Tibial artery (tissue), 4 donors: ENCODE measurements around the gene ITPR1.
A peak's percentile ranks its signal among the peaks of the same experiment; 100 is the strongest.

Experiments used
- DNase-seq, 2 donors: peaks; one replicate each; pipeline ENCODE4 v3.0.0-alpha.2; 2019
- H3K27ac ChIP-seq, 2 donors: fragments of 200-600 bp; sonication (generic) in 1 of 2; 1 replicate in 1 of 2; 2 replicates in 1 of 2; pipeline ENCODE4 v1.5.1; 2018 to 2019; ENCODE audit warnings: mild to moderate bottlenecking in 1 of 2
- H3K27me3 ChIP-seq, 2 donors: fragments of 200-600 bp; sonication (generic) in 1 of 2; one replicate each; pipeline versions ENCODE4 v1.5.1 to v1.6.0; 2016 to 2019
- H3K36me3 ChIP-seq, 3 donors: fragments of 200-600 bp; sonication (generic) in 2 of 3; one replicate each; pipeline ENCODE4 v1.5.1; 2016 to 2019; ENCODE audit warnings: mild to moderate bottlenecking in 2 of 3
- H3K4me1 ChIP-seq, 4 donors: fragments of 200-600 bp; sonication (generic) in 2 of 4; 1 replicate in 3 of 4; 2 replicates in 1 of 4; pipeline ENCODE4 v1.5.1; 2016 to 2019
- H3K4me3 ChIP-seq, 2 donors: fragments of 200-600 bp; sonication (generic) in 1 of 2; 1 replicate in 1 of 2; 2 replicates in 1 of 2; pipeline ENCODE4 v1.5.1; 2018 to 2019; ENCODE audit warnings: mild to moderate bottlenecking in 2 of 2
- H3K9me3 ChIP-seq, 3 donors: fragments of 200-600 bp; sonication (generic) in 1 of 3; one replicate each; pipeline ENCODE4 v1.5.1; 2016 to 2019
- intact Hi-C: fragments of 100-400 bp; cut with DNase I; formaldehyde crosslinking; loops from one replicate; pipeline ENCODE4 v1.15.0; 2023; ENCODE audit warnings: low total_unique reads
- TF ChIP-seq, protein P1 (sequence below), 2 experiments: fragments of 200-600 bp in 1 of 2; fragments of 450-650 bp in 1 of 2; IDR thresholded peaks; one replicate each; pipeline ENCODE4 v1.5.1; 2017 to 2019; ENCODE audit warnings: antibody characterized with exemption in 2 of 2, mild to moderate bottlenecking in 1 of 2, moderate library complexity in 1 of 2

Gene ITPR1

DNA sequence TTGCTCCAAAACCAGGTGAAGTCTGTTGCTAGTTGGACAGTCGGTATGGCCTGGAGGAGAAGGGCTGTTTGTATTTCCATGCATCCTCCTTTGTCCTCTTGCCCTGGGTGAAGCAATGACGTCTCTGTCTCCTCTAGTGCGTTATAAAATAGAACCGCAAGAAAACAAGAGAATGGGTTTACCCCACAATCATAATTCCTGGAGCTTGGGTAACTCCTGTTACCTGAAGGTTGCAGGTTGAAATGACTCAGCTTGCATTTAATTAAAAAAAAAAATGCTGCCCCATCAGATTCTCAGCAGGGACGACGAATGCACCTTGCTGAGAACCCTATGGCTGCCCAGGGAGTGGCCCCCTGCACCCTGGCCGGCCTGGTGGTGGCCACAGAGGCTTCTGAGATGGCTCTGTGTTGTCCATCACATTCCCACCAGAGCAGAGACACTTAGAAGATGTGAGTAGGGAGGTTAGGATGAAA, 257.9 kb downstream of the ITPR1 start:
- Histone ChIP-seq H3K4me3 (no peak overlapping the region), H3K36me3 (peaks cover 0 to 25% (median 4%) of the 10 kb centered on the region in 3 donors), H3K9me3 (no peaks in the 10 kb centered on the region), H3K27me3 (no peaks in the 10 kb centered on the region), H3K27ac (peak overlapping the region; percentile 45 to 57), H3K4me1 (peaks cover 0 to 53% (median 35%) of the 10 kb centered on the region in 4 donors)
- TF ChIP-seq, protein P1, sequence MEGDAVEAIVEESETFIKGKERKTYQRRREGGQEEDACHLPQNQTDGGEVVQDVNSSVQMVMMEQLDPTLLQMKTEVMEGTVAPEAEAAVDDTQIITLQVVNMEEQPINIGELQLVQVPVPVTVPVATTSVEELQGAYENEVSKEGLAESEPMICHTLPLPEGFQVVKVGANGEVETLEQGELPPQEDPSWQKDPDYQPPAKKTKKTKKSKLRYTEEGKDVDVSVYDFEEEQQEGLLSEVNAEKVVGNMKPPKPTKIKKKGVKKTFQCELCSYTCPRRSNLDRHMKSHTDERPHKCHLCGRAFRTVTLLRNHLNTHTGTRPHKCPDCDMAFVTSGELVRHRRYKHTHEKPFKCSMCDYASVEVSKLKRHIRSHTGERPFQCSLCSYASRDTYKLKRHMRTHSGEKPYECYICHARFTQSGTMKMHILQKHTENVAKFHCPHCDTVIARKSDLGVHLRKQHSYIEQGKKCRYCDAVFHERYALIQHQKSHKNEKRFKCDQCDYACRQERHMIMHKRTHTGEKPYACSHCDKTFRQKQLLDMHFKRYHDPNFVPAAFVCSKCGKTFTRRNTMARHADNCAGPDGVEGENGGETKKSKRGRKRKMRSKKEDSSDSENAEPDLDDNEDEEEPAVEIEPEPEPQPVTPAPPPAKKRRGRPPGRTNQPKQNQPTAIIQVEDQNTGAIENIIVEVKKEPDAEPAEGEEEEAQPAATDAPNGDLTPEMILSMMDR (IDR thresholded peaks at IDR 0.05), result no peak
- DNase-seq, result no peak
- intact Hi-C loops, result no loop called here

DNA sequence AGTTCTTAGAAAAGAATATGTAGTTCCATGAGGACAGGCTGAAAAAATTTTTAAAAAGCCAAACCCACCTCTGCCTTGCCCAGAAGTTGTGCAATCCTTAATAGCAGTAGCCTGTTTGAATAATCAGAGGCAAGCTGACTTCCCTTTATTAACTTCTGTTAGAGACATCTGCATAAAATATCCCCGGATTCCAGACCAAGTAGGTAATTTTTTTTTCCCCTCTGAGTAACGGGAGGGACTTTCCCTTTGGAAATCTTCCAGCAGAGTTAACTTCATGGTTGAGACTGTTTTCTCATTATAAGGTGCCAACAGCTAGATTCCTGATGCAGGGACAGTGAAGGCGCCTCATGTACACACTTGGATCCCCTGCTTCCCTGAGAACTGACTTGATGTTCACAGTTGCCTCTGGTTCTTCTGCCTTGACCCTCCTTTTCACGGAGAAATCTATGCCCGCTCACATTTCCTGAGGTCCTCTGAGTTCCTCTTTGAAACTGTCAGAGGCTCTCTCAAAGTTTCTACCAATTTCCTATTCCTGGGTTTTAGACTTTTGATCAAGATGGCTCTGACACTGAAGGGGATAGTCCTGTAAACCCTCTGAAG, 258.5 kb downstream of the ITPR1 start:
- Histone ChIP-seq H3K27ac (peak overlapping the region; percentile 57 to 62), H3K4me3 (no peak overlapping the region), H3K4me1 (peaks cover 0 to 47% (median 33%) of the 10 kb centered on the region in 4 donors), H3K36me3 (peaks cover 0 to 24% (median 6%) of the 10 kb centered on the region in 3 donors), H3K27me3 (no peaks in the 10 kb centered on the region), H3K9me3 (no peaks in the 10 kb centered on the region)
- TF ChIP-seq, protein P1 (IDR thresholded peaks at IDR 0.05), result no peak
- no peak for DNase-seq
- intact Hi-C loops, result no loop called here

DNA sequence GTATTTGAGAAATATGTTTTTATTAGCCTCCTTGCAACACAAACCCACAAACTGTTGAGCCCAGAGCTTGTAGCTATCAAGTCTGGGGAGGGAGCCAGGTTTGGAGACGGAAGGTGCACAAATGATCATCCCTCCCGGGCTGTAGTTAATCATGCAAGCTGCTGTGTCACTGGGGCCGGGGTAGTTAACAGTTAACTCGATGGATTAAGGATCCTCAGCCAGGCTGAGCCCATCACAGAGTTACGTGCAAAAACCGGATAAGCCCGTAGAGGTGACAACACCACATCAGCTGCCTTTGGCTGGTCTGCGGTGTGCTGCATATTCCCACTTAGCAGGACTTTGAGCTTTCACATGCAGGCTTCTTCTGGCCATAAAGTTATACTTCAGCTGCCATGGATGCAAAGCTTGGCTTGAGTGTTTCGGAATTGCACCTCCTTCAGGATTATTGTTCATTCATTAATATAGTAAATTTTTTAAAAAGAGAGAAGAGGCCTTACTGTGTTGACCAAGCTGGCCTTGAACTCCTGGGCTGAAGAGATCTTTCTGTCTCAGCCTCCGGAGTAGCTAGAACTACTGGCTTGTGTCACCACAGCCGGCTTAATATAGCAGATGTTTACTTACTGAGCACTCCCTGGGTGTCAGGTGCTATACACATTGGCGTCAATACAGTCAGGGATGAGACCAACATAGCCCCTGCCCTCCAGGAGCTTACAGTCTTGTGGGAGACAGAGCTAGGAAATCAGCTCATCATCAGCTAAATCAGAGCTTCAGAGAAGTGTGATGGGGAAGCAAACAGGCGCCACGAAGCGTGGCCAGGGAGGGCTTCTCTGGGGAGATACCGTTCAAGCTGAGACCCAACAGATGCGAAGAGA, 259.3 kb downstream of the ITPR1 start:
- intact Hi-C loops, result no loop called here
- peak overlapping the region; percentile 57 to 62 for H3K27ac ChIP-seq
- H3K4me1 ChIP-seq, result peaks cover 0 to 46% (median 32%) of the 10 kb centered on the region in 4 donors
- H3K9me3 ChIP-seq, result no peaks in the 10 kb centered on the region
- no peaks in the 10 kb centered on the region for H3K27me3 ChIP-seq
- TF ChIP-seq, protein P1 (IDR thresholded peaks at IDR 0.05), result no peak
- H3K36me3 ChIP-seq, result peaks cover 0 to 22% (median 7%) of the 10 kb centered on the region in 3 donors
- no peak for DNase-seq
- no peak overlapping the region for H3K4me3 ChIP-seq

DNA sequence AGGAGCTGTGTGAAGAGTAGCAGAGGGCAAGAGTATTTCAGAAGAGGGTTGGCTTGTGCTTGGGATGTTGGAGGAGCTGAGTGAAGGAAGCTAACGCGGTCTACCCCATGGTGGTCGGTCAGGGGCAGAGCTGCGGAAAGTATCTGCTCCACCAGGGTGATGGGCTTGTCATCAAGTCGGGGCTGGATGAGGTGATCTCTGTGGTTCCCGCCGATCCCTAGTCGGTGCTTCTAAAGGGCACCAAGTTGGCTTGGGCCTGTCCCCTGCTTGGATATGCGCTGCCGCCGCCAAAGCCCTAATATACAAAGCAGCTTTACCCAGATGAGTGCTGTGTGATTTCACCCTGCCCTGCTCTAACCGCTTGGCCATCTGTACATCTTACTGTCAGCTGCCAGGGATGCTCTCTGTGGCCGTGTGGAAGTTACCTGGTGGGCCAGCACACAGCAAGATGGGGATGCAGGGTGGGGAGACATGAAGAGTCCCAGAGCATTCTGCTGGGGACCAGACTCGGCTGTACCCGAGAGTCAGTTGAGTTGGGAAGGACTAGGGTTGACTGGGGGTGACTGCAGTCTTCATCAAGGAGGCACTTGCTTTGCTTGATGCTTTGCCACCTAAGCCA, 260.0 kb downstream of the ITPR1 start:
- peaks cover 0 to 46% (median 32%) of the 10 kb centered on the region in 4 donors for H3K4me1 ChIP-seq
- no peak overlapping the region for H3K27ac ChIP-seq
- DNase-seq, result no peak
- TF ChIP-seq, protein P1 (IDR thresholded peaks at IDR 0.05), result no peak
- intact Hi-C loops, result no loop called here
- H3K36me3 ChIP-seq, result peaks cover 0 to 25% (median 7%) of the 10 kb centered on the region in 3 donors
- no peak overlapping the region for H3K4me3 ChIP-seq
- no peaks in the 10 kb centered on the region for H3K27me3 ChIP-seq
- H3K9me3 ChIP-seq, result no peaks in the 10 kb centered on the region

DNA sequence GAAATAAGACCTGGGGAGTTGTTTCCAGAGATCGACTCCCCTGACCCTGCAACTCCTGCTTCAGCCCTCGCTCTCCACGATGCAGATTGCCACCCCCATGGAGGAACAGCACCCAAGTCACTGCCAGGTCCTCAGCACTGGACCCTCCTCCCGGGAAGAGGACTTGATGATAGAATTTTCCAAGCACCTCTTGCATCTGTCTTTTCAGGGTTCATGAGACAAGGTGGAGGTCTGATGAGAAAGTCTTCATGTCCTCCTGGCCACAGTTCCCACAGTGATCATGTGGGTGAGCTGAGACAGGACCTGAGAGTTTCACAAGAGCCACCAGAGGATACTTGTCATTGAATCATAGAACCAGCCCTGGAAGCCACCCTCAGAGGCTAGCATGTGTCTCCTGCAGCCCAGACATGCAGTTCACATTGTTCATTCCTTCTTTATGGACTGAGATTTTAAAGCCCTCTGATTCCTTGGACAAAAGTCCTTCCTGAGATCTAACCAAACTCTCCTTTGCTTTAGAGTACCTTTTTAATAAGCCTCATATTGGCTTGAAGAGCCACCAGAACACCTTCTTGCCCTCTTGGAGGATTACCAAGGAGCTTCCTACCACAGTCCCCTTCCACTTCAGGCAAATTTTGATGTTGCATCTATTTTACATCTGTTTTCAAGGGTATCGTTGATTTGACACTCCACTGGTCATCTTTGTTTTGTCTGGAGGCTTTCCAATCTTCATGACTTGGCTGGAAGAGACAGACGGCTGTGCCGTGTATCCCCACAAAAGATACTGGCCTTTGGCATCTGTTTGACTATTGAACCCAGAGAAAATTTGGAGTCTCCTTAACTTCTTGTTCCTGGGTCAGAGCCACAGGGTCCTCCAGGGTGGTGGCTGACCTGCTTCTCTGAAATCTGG, 261.3 kb downstream of the ITPR1 start:
- Histone ChIP-seq H3K4me3 (no peak overlapping the region), H3K36me3 (peaks cover 0 to 38% (median 7%) of the 10 kb centered on the region in 3 donors), H3K27ac (no peak overlapping the region), H3K27me3 (no peaks in the 10 kb centered on the region), H3K4me1 (peaks cover 0 to 44% (median 32%) of the 10 kb centered on the region in 4 donors), H3K9me3 (no peaks in the 10 kb centered on the region)
- TF ChIP-seq, protein P1 (IDR thresholded peaks at IDR 0.05), result no peak
- intact Hi-C loops, result no loop called here
- no peak for DNase-seq
